K562 (cell line): ENCODE data around the gene RNF43. TPM values are rescaled to one million over a fixed set of nuclear protein-coding genes. Genes with fewer than 3 reads are reported as not detected.

Source experiments
- ARNT ChIP-seq, 2 experiments: fragments of 450-650 bp; IDR thresholded peaks; 2 replicates each; pipeline ENCODE4 v1.6.1; 2016; ENCODE audit warnings: mild to moderate bottlenecking in 1 of 2
- ETV6 ChIP-seq, 3 experiments: fragments of 150-350 bp in 1 of 3; sonication (generic) in 1 of 3; formaldehyde crosslinking in 1 of 3; IDR thresholded peaks; 2 replicates each; pipeline versions ENCODE4 v1.6.1 to v1.8.0; 2014 to 2022; ENCODE audit warnings: borderline replicate concordance in 2 of 3, low read depth in 2 of 3, antibody characterized with exemption in 1 of 3, low read length in 1 of 3, mild to moderate bottlenecking in 1 of 3, missing genetic modification reagents in 1 of 3
- GABPB2 ChIP-seq: fragments of 250-450 bp; sonication (Bioruptor Pico); conservative IDR thresholded peaks from 2 replicates; pipeline ENCODE4 v1.5.1; 2021; ENCODE audit warnings: mild to moderate bottlenecking
- GATA2 ChIP-seq: sonication (generic); formaldehyde crosslinking; IDR thresholded peaks from 2 replicates; pipeline ENCODE4 v1.4.0; 2020; ENCODE audit warnings: mild to moderate bottlenecking, missing genetic modification reagents
- ZKSCAN8 ChIP-seq: fragments of 200-800 bp; sonication (Bioruptor generic); IDR thresholded peaks from 2 replicates; pipeline ENCODE4 v1.6.1; 2016; ENCODE audit warnings: missing genetic modification characterization, missing compliant biosample characterization
- ZNF384 ChIP-seq: IDR thresholded peaks from 2 replicates; pipeline ENCODE4 v1.6.1; 2012; ENCODE audit warnings: low read depth, low read length, improper control_type of control experiment
- polyA plus RNA-seq, 8 experiments: library from polyadenylated mRNA; depleted of rRNA in 4 of 8; stranded (reverse) in 5 of 8; unstranded in 3 of 8; fragments of >200 nt; fragmentation: Nextera tagmentation in 2 of 8; fragmentation: Illumina TruSeq in 1 of 8; extraction: Ambion mirVana in 2 of 8; extraction: Trizol in 1 of 8; gene quantifications; 2 replicates each; pipeline versions ENCODE4 v1.2.1 to v1.2.3, GENCODE V29; 2011 to 2014; ENCODE audit warnings: inconsistent platforms in 1 of 8, missing spikeins in 1 of 8
- total RNA-seq, 7 experiments: library from RNA; depleted of rRNA in 6 of 7; stranded (reverse); fragments of >200 nt in 6 of 7; fragmentation: Illumina TruSeq in 2 of 7; extraction: Trizol in 2 of 7; gene quantifications; 2 replicates each; pipeline versions ENCODE4 v1.2.1 to v1.2.3, GENCODE V29; 2011 to 2021; ENCODE audit warnings: low replicate concordance in 1 of 7
- TF ChIP-seq, protein P1 (sequence below): fragments of 450-650 bp; IDR thresholded peaks from 2 replicates; pipeline ENCODE4 v1.6.1; 2016; ENCODE audit warnings: mild to moderate bottlenecking, moderate library complexity
- TF ChIP-seq, protein P2 (sequence below): fragments of 250-450 bp; sonication (Bioruptor Pico); IDR thresholded peaks from 2 replicates; pipeline ENCODE4 v1.9.0; 2021; ENCODE audit warnings: mild to moderate bottlenecking, inconsistent platforms

Gene RNF43
- total and polyA plus RNA-seq, 9 of the 15 experiments (the other 6 are each of a cell fraction or from before 2014, with no cell fraction given): 0.29 to 2.7 (median 1.4) TPM

DNA sequence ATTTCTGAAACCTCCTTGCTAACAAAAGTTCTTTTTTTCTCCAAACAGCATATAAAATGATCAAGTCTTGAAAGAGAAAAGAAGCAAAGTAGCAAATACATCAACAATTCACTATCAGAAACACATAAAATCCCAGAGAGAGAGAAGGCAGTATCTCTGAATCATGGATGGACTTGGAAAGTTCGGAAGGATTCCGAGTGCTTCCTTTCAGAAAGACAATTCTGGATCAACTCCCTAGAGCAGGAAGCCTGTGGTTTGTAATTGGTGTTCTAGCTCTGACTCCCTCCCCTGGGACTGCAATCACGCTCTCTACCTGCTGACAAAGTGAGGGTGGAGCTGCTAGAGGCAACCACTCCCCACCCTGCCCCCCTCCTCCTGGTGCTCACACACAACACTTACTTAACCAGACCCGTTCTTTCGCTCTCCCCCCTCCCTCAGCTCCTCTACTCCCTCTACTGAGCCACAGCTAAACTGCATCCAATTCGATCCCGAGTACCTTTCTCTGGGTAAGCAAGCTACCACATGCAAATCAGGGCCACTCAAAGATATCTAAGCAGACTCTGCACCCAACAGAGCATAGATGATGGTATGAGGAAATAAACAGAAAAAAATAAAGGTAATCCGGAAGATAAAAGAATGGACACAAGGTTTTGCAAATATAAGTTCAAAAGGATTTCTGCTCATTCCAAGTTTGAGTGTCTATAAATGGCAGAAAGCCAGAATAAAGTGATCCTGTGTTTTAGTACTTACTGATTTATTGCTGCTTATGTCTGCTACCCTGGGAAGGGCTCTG lies at the start of gene RNF43 (continued):
- TF ChIP-seq ETV6 (IDR thresholded peaks at IDR 0.05; ENCODE audit: borderline replicate concordance in 1 of 2, low read depth in 2 of 2, low read length in 1 of 2) (peak in 1 of 2 experiments; percentile 41; a peak in 1 of 4 replicates), ETV6 (CRISPR knock-in tag; IDR thresholded peaks at IDR 0.05; ENCODE audit: borderline replicate concordance) (no peak), GATA2 (CRISPR knock-in tag) (no peak), ZKSCAN8 (CRISPR knock-in tag) (no peak), ARNT (IDR thresholded peaks at IDR 0.05) (peak; percentile 46 to 97; a peak in 2 of 4 replicates), GABPB2 (CRISPR knock-in tag) (no peak), ZNF384 (peak; percentile 7; the same call in 1 of the 2 replicates)
- TF ChIP-seq, protein P1, sequence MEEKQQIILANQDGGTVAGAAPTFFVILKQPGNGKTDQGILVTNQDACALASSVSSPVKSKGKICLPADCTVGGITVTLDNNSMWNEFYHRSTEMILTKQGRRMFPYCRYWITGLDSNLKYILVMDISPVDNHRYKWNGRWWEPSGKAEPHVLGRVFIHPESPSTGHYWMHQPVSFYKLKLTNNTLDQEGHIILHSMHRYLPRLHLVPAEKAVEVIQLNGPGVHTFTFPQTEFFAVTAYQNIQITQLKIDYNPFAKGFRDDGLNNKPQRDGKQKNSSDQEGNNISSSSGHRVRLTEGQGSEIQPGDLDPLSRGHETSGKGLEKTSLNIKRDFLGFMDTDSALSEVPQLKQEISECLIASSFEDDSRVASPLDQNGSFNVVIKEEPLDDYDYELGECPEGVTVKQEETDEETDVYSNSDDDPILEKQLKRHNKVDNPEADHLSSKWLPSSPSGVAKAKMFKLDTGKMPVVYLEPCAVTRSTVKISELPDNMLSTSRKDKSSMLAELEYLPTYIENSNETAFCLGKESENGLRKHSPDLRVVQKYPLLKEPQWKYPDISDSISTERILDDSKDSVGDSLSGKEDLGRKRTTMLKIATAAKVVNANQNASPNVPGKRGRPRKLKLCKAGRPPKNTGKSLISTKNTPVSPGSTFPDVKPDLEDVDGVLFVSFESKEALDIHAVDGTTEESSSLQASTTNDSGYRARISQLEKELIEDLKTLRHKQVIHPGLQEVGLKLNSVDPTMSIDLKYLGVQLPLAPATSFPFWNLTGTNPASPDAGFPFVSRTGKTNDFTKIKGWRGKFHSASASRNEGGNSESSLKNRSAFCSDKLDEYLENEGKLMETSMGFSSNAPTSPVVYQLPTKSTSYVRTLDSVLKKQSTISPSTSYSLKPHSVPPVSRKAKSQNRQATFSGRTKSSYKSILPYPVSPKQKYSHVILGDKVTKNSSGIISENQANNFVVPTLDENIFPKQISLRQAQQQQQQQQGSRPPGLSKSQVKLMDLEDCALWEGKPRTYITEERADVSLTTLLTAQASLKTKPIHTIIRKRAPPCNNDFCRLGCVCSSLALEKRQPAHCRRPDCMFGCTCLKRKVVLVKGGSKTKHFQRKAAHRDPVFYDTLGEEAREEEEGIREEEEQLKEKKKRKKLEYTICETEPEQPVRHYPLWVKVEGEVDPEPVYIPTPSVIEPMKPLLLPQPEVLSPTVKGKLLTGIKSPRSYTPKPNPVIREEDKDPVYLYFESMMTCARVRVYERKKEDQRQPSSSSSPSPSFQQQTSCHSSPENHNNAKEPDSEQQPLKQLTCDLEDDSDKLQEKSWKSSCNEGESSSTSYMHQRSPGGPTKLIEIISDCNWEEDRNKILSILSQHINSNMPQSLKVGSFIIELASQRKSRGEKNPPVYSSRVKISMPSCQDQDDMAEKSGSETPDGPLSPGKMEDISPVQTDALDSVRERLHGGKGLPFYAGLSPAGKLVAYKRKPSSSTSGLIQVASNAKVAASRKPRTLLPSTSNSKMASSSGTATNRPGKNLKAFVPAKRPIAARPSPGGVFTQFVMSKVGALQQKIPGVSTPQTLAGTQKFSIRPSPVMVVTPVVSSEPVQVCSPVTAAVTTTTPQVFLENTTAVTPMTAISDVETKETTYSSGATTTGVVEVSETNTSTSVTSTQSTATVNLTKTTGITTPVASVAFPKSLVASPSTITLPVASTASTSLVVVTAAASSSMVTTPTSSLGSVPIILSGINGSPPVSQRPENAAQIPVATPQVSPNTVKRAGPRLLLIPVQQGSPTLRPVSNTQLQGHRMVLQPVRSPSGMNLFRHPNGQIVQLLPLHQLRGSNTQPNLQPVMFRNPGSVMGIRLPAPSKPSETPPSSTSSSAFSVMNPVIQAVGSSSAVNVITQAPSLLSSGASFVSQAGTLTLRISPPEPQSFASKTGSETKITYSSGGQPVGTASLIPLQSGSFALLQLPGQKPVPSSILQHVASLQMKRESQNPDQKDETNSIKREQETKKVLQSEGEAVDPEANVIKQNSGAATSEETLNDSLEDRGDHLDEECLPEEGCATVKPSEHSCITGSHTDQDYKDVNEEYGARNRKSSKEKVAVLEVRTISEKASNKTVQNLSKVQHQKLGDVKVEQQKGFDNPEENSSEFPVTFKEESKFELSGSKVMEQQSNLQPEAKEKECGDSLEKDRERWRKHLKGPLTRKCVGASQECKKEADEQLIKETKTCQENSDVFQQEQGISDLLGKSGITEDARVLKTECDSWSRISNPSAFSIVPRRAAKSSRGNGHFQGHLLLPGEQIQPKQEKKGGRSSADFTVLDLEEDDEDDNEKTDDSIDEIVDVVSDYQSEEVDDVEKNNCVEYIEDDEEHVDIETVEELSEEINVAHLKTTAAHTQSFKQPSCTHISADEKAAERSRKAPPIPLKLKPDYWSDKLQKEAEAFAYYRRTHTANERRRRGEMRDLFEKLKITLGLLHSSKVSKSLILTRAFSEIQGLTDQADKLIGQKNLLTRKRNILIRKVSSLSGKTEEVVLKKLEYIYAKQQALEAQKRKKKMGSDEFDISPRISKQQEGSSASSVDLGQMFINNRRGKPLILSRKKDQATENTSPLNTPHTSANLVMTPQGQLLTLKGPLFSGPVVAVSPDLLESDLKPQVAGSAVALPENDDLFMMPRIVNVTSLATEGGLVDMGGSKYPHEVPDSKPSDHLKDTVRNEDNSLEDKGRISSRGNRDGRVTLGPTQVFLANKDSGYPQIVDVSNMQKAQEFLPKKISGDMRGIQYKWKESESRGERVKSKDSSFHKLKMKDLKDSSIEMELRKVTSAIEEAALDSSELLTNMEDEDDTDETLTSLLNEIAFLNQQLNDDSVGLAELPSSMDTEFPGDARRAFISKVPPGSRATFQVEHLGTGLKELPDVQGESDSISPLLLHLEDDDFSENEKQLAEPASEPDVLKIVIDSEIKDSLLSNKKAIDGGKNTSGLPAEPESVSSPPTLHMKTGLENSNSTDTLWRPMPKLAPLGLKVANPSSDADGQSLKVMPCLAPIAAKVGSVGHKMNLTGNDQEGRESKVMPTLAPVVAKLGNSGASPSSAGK: no peak
- TF ChIP-seq, protein P2, sequence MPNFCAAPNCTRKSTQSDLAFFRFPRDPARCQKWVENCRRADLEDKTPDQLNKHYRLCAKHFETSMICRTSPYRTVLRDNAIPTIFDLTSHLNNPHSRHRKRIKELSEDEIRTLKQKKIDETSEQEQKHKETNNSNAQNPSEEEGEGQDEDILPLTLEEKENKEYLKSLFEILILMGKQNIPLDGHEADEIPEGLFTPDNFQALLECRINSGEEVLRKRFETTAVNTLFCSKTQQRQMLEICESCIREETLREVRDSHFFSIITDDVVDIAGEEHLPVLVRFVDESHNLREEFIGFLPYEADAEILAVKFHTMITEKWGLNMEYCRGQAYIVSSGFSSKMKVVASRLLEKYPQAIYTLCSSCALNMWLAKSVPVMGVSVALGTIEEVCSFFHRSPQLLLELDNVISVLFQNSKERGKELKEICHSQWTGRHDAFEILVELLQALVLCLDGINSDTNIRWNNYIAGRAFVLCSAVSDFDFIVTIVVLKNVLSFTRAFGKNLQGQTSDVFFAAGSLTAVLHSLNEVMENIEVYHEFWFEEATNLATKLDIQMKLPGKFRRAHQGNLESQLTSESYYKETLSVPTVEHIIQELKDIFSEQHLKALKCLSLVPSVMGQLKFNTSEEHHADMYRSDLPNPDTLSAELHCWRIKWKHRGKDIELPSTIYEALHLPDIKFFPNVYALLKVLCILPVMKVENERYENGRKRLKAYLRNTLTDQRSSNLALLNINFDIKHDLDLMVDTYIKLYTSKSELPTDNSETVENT (CRISPR knock-in tag): 0 out of 2 replicates have a peak, but pooled peaks have one; percentile 21
